WTC11 (cell line): Measurements from ENCODE around the gene CD4.

Experiments
- ATF2 ChIP-seq: sonication (generic); formaldehyde crosslinking; IDR thresholded peaks from 2 replicates; pipeline ENCODE4 v1.8.1; 2022; ENCODE audit warnings: low read depth, missing genetic modification reagents, borderline replicate concordance
- ATF6 ChIP-seq: sonication (generic); formaldehyde crosslinking; IDR thresholded peaks from 2 replicates; pipeline ENCODE4 v1.8.1; 2023; ENCODE audit warnings: mild to moderate bottlenecking, missing genetic modification reagents
- CTCF ChIP-seq: fragments of 200-600 bp; IDR thresholded peaks from 2 replicates; pipeline ENCODE4 v1.8.0; 2022; ENCODE audit warnings: antibody characterized with exemption
- JUN ChIP-seq: sonication (generic); formaldehyde crosslinking; IDR thresholded peaks from 2 replicates; pipeline ENCODE4 v1.8.0; 2023; ENCODE audit warnings: mild to moderate bottlenecking, missing genetic modification reagents
- NFYB ChIP-seq: sonication (generic); formaldehyde crosslinking; conservative IDR thresholded peaks from 2 replicates; pipeline ENCODE4 v1.8.0; 2022; ENCODE audit warnings: low read depth, missing genetic modification reagents
- NR3C1 ChIP-seq: sonication (generic); formaldehyde crosslinking; conservative IDR thresholded peaks from 2 replicates; pipeline ENCODE4 v1.8.1; 2023; ENCODE audit warnings: low read depth, mild to moderate bottlenecking, missing genetic modification reagents
- RELA ChIP-seq: sonication (generic); formaldehyde crosslinking; IDR thresholded peaks from 2 replicates; pipeline ENCODE4 v1.8.1; 2022; ENCODE audit warnings: missing genetic modification reagents, mild to moderate bottlenecking, borderline replicate concordance
- SP1 ChIP-seq: sonication (generic); formaldehyde crosslinking; conservative IDR thresholded peaks from 2 replicates; pipeline ENCODE4 v1.8.1; 2022; ENCODE audit warnings: missing genetic modification reagents
- ZNF423 ChIP-seq: fragments of 250-450 bp; sonication (Bioruptor Pico); IDR thresholded peaks from 2 replicates; pipeline ENCODE4 v2.1.2; 2022; ENCODE audit warnings: mild to moderate bottlenecking, moderate library complexity
- TF ChIP-seq, protein P1 (sequence below): sonication (generic); formaldehyde crosslinking; IDR thresholded peaks from 2 replicates; pipeline ENCODE4 v1.8.1; 2022; ENCODE audit warnings: mild to moderate bottlenecking, missing genetic modification reagents, moderate library complexity, borderline replicate concordance
- TF ChIP-seq, protein P2 (sequence below): sonication (generic); formaldehyde crosslinking; IDR thresholded peaks from 2 replicates; pipeline ENCODE4 v1.8.1; 2023; ENCODE audit warnings: mild to moderate bottlenecking, moderate library complexity, missing genetic modification reagents
- TF ChIP-seq, protein P3 (sequence below): sonication (generic); formaldehyde crosslinking; IDR thresholded peaks from 2 replicates; pipeline ENCODE4 v1.8.1; 2023; ENCODE audit warnings: mild to moderate bottlenecking, missing genetic modification reagents
- TF ChIP-seq, protein P4 (sequence below): sonication (generic); formaldehyde crosslinking; IDR thresholded peaks from 2 replicates; pipeline ENCODE4 v1.8.0; 2022; ENCODE audit warnings: mild to moderate bottlenecking, missing genetic modification reagents
- TF ChIP-seq, protein P5 (sequence below): sonication (generic); formaldehyde crosslinking; IDR thresholded peaks from 2 replicates; pipeline ENCODE4 v1.8.1; 2023; ENCODE audit warnings: mild to moderate bottlenecking, missing genetic modification reagents, moderate library complexity

GRCh38 chr12:6826125-6826733 is 36.9 kb downstream of the CD4 start:
- TF ChIP-seq RELA (CRISPR knock-in tag) = no peak
- no peak for TF ChIP-seq JUN (CRISPR knock-in tag)
- TF ChIP-seq, protein P1, sequence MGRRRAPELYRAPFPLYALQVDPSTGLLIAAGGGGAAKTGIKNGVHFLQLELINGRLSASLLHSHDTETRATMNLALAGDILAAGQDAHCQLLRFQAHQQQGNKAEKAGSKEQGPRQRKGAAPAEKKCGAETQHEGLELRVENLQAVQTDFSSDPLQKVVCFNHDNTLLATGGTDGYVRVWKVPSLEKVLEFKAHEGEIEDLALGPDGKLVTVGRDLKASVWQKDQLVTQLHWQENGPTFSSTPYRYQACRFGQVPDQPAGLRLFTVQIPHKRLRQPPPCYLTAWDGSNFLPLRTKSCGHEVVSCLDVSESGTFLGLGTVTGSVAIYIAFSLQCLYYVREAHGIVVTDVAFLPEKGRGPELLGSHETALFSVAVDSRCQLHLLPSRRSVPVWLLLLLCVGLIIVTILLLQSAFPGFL (CRISPR knock-in tag) = no peak
- no peak for TF ChIP-seq SP1
- TF ChIP-seq CTCF = no peak
- TF ChIP-seq, protein P2, sequence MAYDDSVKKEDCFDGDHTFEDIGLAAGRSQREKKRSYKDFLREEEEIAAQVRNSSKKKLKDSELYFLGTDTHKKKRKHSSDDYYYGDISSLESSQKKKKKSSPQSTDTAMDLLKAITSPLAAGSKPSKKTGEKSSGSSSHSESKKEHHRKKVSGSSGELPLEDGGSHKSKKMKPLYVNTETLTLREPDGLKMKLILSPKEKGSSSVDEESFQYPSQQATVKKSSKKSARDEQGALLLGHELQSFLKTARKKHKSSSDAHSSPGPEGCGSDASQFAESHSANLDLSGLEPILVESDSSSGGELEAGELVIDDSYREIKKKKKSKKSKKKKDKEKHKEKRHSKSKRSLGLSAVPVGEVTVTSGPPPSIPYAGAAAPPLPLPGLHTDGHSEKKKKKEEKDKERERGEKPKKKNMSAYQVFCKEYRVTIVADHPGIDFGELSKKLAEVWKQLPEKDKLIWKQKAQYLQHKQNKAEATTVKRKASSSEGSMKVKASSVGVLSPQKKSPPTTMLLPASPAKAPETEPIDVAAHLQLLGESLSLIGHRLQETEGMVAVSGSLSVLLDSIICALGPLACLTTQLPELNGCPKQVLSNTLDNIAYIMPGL = no peak
- no peak for TF ChIP-seq NR3C1 (CRISPR knock-in tag)
- TF ChIP-seq ATF6 (CRISPR knock-in tag) = no peak
- TF ChIP-seq, protein P3, sequence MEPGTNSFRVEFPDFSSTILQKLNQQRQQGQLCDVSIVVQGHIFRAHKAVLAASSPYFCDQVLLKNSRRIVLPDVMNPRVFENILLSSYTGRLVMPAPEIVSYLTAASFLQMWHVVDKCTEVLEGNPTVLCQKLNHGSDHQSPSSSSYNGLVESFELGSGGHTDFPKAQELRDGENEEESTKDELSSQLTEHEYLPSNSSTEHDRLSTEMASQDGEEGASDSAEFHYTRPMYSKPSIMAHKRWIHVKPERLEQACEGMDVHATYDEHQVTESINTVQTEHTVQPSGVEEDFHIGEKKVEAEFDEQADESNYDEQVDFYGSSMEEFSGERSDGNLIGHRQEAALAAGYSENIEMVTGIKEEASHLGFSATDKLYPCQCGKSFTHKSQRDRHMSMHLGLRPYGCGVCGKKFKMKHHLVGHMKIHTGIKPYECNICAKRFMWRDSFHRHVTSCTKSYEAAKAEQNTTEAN (CRISPR knock-in tag) = no peak
- no peak for TF ChIP-seq ZNF423
- no peak for TF ChIP-seq NFYB (CRISPR knock-in tag)
- TF ChIP-seq, protein P4, sequence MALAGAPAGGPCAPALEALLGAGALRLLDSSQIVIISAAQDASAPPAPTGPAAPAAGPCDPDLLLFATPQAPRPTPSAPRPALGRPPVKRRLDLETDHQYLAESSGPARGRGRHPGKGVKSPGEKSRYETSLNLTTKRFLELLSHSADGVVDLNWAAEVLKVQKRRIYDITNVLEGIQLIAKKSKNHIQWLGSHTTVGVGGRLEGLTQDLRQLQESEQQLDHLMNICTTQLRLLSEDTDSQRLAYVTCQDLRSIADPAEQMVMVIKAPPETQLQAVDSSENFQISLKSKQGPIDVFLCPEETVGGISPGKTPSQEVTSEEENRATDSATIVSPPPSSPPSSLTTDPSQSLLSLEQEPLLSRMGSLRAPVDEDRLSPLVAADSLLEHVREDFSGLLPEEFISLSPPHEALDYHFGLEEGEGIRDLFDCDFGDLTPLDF (CRISPR knock-in tag) = no peak
- TF ChIP-seq, protein P5, sequence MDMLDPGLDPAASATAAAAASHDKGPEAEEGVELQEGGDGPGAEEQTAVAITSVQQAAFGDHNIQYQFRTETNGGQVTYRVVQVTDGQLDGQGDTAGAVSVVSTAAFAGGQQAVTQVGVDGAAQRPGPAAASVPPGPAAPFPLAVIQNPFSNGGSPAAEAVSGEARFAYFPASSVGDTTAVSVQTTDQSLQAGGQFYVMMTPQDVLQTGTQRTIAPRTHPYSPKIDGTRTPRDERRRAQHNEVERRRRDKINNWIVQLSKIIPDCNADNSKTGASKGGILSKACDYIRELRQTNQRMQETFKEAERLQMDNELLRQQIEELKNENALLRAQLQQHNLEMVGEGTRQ = no peak
- no peak for TF ChIP-seq ATF2 (CRISPR knock-in tag)
